Raji (cell line): ENCODE data around the gene ELMO2.

Experiments
- POLR2A ChIP-seq: IDR thresholded peaks from 2 replicates; pipeline ENCODE4 v1.6.1; 2011; ENCODE audit warnings: low read depth, low read length, control low read depth; ENCODE audit not compliant: insufficient read depth

Gene ELMO2

GRCh38 chr20:46416839-46417238 lies 10.4 kb upstream of the ELMO2 start:
- TF ChIP-seq POLR2A: no peak

GRCh38 chr20:46416421-46416820 lies 10.0 kb upstream of the ELMO2 start:
- no peak for TF ChIP-seq POLR2A

- TF ChIP-seq POLR2A: no peak
Measured at GRCh38 chr20:46415773-46416172, 9.4 kb upstream of the ELMO2 start.

GRCh38 chr20:46414608-46415007 lies 8.2 kb upstream of the ELMO2 start:
- no peak for TF ChIP-seq POLR2A

GRCh38 chr20:46411637-46412036 lies 5.2 kb upstream of the ELMO2 start:
- no peak for TF ChIP-seq POLR2A

GRCh38 chr20:46408281-46408731 lies 1.9 kb upstream of the ELMO2 start:
- TF ChIP-seq POLR2A: no peak

GRCh38 chr20:46407671-46407996 lies 1.2 kb upstream of the ELMO2 start:
- no peak for TF ChIP-seq POLR2A

- no peak for TF ChIP-seq POLR2A
Measured at GRCh38 chr20:46406986-46407670, 713 bp upstream of the ELMO2 start.

GRCh38 chr20:46402331-46402811 lies 4.0 kb downstream of the ELMO2 start:
- no peak for TF ChIP-seq POLR2A

GRCh38 chr20:46401478-46401860 lies 4.9 kb downstream of the ELMO2 start:
- no peak for TF ChIP-seq POLR2A

- TF ChIP-seq POLR2A: no peak
Measured at GRCh38 chr20:46400828-46401477, 5.5 kb downstream of the ELMO2 start.

GRCh38 chr20:46400253-46400652 lies 6.2 kb downstream of the ELMO2 start:
- no peak for TF ChIP-seq POLR2A

GRCh38 chr20:46399401-46399800 lies 7.0 kb downstream of the ELMO2 start:
- no peak for TF ChIP-seq POLR2A

- no peak for TF ChIP-seq POLR2A
Measured at GRCh38 chr20:46398963-46399362, 7.5 kb downstream of the ELMO2 start.

- TF ChIP-seq POLR2A: no peak
Measured at GRCh38 chr20:46396052-46396740, 10.2 kb downstream of the ELMO2 start.
